Measurements from ENCODE around the gene ADAM33.

Gene ADAM33

GRCh38 chr20:3681931-3682781, at the start of gene ADAM33:
TSS of gene ADAM33 (minus strand) at chr20:3682010. CDS start at chr20:3682004, 6 bp downstream.
- DNase-seq, result no peak

GRCh38 chr20:3730803-3731672, 49.2 kb upstream of the ADAM33 start:
- no peak for DNase-seq

- no peak for DNase-seq
These were observed 48.2 kb upstream of the ADAM33 start for GRCh38 chr20:3729811-3730540.

- no peak for DNase-seq
These were observed 47.6 kb upstream of the ADAM33 start for GRCh38 chr20:3729378-3729777.

GRCh38 chr20:3728876-3729275, 47.1 kb upstream of the ADAM33 start:
- DNase-seq, result no peak

- DNase-seq, result no peak
These were observed 46.5 kb upstream of the ADAM33 start for GRCh38 chr20:3728354-3728753.

GRCh38 chr20:3727401-3728021, 45.7 kb upstream of the ADAM33 start:
- no peak for DNase-seq

- DNase-seq, result no peak
These were observed 42.5 kb upstream of the ADAM33 start for GRCh38 chr20:3724356-3724755.

- no peak for DNase-seq
These were observed 41.5 kb upstream of the ADAM33 start for GRCh38 chr20:3723284-3723683.

- no peak for DNase-seq
These were observed 40.1 kb upstream of the ADAM33 start for GRCh38 chr20:3721912-3722311.

- no peak for DNase-seq
These were observed 38.8 kb upstream of the ADAM33 start for GRCh38 chr20:3720626-3721025.

GRCh38 chr20:3720068-3720467, 38.3 kb upstream of the ADAM33 start:
- DNase-seq, result no peak

GRCh38 chr20:3719046-3719445, 37.2 kb upstream of the ADAM33 start:
- no peak for DNase-seq

- peak; percentile 13 for DNase-seq
These were observed 34.5 kb upstream of the ADAM33 start for GRCh38 chr20:3716195-3716834.

GRCh38 chr20:3714092-3714491, 32.3 kb upstream of the ADAM33 start:
- DNase-seq, result no peak

- DNase-seq, result peak; percentile 28
These were observed 30.6 kb upstream of the ADAM33 start, which contains the start of gene SIGLEC1 for GRCh38 chr20:3712279-3712873. TSS of gene SIGLEC1 (minus strand) at chr20:3712600. CDS start at chr20:3707128, 5,472 bp downstream.

- DNase-seq, result no peak
These were observed 29.7 kb upstream of the ADAM33 start for GRCh38 chr20:3711484-3711941.

- DNase-seq, result peak; percentile 68
These were observed 29.1 kb upstream of the ADAM33 start for GRCh38 chr20:3710703-3711483.

GRCh38 chr20:3710011-3710466, 28.2 kb upstream of the ADAM33 start:
- DNase-seq, result no peak

GRCh38 chr20:3707508-3707899, 25.7 kb upstream of the ADAM33 start:
- no peak for DNase-seq
